ENCODE measurements around the gene KIRREL3.

- TF ChIP-seq POLR2AphosphoS5 (IDR thresholded peaks at IDR 0.05) (no peak), CTCF (IDR thresholded peaks at IDR 0.05 in 8 of 11, conservative IDR thresholded peaks at IDR 0.05 in 3 of 11) (peak in 5 of 11 experiments; percentile 13 to 36 (median 24))
Observed at GRCh38 chr11:127003260-127003981, 2.9 kb upstream of the KIRREL3 start.
